H7 (cell line): ENCODE measurements around the gene CRAT. TPM values are rescaled to one million over a fixed set of nuclear protein-coding genes. Genes with fewer than 3 reads are reported as not detected.
A peak's percentile ranks its signal among the peaks of the same experiment; 100 is the strongest.

ENCODE experiments used
- DNase-seq: peaks from one replicate; pipeline ENCODE4 v3.0.0; 2012
- H3K27me3 ChIP-seq: 2 replicates; pipeline ENCODE4 v1.6.0; 2011; ENCODE audit warnings: mild to moderate bottlenecking, low read length; ENCODE audit not compliant: control insufficient read depth, insufficient read depth
- H3K36me3 ChIP-seq: replicated peaks from 2 replicates; pipeline ENCODE4 v1.5.1; 2011; ENCODE audit warnings: low read length; ENCODE audit not compliant: control insufficient read depth, insufficient read depth
- H3K4me3 ChIP-seq: 2 replicates; pipeline ENCODE4 v1.5.1; 2011; ENCODE audit warnings: low read depth, mild to moderate bottlenecking, control low read depth, low read length, moderate library complexity; ENCODE audit not compliant: insufficient read depth
- total RNA-seq: library from RNA; depleted of rRNA; stranded (reverse); fragments of >200 nt; shearing (Covaris generic); gene quantifications from 2 replicates; pipeline ENCODE4 v1.2.3, GENCODE V29; 2014; rRNA removed

Gene CRAT
- total RNA-seq, result 13.6 and 14.9 TPM in 2 replicates

DNA sequence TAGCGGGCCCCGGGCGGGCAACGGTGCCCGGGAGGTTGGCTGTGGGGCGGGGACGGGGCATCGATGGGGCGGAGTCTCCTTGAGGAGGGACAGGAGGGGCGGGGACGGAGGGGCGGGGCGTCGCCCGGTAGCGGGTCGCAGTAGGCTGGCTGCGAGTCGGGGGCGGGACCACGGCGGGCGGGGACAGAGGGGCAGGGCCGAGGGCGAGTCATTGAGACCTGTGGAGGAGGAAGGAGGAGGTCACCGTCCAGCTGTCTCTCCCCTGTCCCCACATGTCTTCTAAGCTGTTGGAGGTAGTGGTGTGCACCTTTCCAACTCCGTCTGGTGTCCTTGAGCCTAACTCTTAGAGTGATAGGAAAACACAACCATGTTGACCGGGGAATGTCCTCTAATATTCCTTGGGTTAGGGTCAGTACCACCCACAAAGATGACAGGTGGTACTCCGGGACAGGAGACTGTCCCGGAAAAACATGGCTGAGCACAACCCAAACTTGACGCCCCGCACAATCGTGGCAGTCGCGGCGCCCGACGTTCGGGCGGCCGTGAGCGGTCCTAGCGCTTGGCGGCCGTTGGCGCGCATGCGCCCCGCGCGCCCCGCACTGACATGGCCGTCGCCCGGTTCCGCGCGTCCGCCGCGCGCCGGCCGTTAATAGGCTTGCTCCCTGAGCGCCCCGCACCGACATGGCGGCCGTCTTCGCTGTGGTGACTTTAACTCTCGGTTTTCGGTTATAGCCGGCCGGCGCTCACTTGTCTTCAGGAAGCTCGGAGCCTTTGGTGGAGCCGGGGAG, at the start of gene CRAT, which contains the start of gene PTPA:
Gene CRAT (minus strand): TSS at position 54 of the 788 bp plus-strand sequence. CDS start 284 bp downstream, outside the sequence.
Gene PTPA (plus strand): TSS at position 676 of the 788 bp plus-strand sequence. CDS start 186 bp downstream, outside the sequence.
- peak; percentile 100 for DNase-seq
- H3K4me3 ChIP-seq, result peak within 1 kb of the TSS; percentile 84
- no peaks in the 10 kb centered on the region for H3K36me3 ChIP-seq
- peaks cover 12% of the 10 kb centered on the region for H3K27me3 ChIP-seq

DNA sequence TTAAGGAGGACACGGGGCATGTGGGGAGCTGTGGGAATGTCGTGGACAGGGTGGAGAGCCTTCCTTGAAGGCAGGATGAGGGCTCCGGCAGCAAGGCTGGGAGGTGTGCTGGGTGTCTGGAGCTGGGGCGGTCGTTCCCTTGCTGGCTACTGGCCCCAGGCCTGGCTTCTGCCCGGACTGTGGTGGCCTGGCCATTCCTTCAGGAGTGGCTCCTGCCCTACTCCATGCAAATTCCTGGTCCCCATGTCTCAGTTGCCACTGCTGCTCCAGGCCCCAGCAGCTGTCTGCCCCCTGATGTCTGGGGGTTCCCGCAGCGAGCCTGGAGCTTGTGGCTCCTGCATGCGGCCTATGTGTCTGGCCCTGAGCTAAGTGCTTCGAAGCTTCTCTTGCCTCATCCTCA, 45.6 kb upstream of the CRAT start:
- H3K4me3 ChIP-seq, result no peak overlapping the region
- no peaks in the 10 kb centered on the region for H3K27me3 ChIP-seq
- no peak for DNase-seq
- H3K36me3 ChIP-seq, result peaks cover 1% of the 10 kb centered on the region

DNA sequence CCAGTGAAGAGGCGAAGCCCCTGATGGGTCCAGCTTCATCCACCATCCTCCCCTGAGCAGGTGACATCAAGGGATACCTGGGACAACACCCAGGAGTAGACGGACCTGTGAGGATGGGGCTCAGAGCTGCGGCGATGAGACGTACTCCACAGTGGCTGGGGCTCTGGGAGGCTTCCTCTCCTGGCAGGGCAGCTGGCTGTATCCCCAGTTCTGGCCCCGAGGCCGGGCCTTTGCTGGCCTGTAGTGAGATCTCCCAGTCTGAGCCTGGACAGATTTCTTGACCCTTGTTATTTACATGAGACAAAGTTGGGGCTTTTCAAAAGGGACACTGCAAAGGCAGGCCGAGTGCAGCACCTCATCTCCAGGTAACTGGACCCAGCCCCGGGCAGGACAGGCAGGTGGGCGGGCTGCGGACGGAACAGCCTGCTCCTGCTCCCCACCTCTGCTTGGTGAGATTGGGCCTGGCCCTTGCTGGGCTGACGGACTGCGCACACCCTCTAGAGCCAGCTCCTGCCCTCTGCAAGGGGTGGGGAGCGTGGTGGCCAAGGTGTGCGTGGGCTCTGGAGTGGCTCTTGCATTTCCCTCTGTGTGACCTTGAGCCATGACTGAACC, 44.4 kb upstream of the CRAT start:
- Histone ChIP-seq H3K4me3 (no peak overlapping the region), H3K36me3 (peaks cover 1% of the 10 kb centered on the region), H3K27me3 (no peaks in the 10 kb centered on the region)
- no peak for DNase-seq

DNA sequence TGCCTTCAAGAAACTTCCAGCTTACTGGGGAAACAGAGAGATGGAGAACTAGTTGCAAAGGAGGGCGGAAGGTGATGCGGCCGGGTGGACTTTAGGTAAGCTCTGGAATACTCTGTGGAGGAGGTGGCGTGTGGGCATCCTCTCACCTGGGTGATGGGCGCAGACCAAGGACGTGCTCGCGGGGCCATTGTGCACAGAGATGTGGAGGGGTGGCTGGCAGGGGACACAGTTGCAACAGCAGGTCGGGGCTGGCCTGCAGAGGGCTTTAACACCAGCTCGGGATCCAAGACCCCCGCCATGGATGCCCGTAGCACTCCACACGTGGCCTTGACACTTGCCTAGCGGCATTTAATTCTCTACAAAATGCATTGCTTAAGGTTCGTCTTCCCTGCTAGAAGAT, 40.9 kb upstream of the CRAT start:
- Histone ChIP-seq H3K36me3 (peaks cover 7% of the 10 kb centered on the region), H3K4me3 (no peak overlapping the region), H3K27me3 (no peaks in the 10 kb centered on the region)
- no peak for DNase-seq

DNA sequence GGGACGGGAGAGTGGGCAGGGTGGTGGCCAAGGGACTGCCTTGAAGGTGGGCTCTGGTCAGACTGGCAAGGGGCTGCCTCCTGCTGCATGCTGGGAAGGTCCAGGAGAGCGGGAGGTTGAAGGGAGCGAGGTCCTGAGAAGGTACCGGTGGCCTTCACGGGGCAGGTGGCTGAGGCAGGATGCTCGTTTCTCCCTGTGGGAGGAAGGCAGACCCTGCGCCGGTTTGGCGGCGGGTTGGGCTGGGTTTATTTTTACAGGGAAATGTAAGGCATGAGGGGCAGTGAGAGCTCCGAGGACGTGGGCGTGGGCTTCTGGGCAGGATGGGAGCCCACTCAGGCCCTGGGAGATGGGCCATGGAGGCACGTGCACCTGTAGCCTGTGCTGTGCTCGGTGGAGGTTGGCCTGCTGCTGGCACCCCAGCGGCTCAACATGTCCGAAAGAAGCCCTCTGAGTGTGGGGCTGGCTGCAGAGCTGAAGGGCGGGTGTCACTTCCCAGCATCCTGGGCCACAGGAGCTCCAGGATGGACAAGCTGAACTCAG, 40.1 kb upstream of the CRAT start:
- H3K4me3 ChIP-seq, result no peak overlapping the region
- DNase-seq, result no peak
- H3K36me3 ChIP-seq, result peaks cover 5% of the 10 kb centered on the region
- H3K27me3 ChIP-seq, result no peaks in the 10 kb centered on the region

DNA sequence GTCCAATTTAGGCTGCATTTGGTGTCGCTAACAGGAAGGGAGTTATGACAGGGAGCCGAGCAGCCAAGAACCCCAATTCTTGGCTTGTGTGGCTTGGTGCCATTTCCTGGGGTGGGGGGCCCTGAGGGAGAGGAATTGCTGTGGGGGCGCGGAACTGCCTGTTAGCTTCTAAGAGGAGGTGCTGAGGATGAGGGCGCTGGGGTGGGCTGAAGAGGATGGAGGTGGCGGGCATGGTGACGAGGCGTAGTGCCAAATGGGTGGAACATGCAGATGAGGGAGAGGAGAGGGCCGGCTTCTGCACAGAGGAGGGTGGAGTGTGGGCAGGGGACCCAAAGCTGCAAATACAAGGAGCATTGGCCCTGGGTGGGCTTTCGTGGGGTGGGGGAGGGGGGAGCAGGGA, 39.5 kb upstream of the CRAT start:
- peaks cover 5% of the 10 kb centered on the region for H3K36me3 ChIP-seq
- H3K4me3 ChIP-seq, result no peak overlapping the region
- no peak for DNase-seq
- no peaks in the 10 kb centered on the region for H3K27me3 ChIP-seq

DNA sequence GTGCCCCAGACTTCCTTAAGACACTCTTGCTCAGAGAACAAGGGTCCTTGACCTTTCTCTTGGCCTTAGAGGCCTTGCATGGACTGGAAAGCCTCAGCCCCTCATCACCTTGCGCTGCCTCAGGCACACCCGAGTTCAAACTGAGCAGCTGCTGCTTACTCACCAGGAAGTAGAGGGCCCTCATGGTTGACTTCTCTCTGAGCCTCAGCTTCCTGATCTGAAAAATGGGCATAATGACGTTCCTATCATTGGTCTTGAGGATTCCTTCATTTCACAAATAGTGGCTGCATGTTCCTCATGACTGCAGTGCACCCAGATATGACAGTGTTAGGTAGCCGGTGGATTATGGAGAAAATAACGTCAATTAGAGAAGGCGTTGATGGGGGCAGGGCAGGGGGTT, 38.8 kb upstream of the CRAT start:
- Histone ChIP-seq H3K4me3 (no peak overlapping the region), H3K27me3 (no peaks in the 10 kb centered on the region), H3K36me3 (peaks cover 5% of the 10 kb centered on the region)
- DNase-seq, result no peak

DNA sequence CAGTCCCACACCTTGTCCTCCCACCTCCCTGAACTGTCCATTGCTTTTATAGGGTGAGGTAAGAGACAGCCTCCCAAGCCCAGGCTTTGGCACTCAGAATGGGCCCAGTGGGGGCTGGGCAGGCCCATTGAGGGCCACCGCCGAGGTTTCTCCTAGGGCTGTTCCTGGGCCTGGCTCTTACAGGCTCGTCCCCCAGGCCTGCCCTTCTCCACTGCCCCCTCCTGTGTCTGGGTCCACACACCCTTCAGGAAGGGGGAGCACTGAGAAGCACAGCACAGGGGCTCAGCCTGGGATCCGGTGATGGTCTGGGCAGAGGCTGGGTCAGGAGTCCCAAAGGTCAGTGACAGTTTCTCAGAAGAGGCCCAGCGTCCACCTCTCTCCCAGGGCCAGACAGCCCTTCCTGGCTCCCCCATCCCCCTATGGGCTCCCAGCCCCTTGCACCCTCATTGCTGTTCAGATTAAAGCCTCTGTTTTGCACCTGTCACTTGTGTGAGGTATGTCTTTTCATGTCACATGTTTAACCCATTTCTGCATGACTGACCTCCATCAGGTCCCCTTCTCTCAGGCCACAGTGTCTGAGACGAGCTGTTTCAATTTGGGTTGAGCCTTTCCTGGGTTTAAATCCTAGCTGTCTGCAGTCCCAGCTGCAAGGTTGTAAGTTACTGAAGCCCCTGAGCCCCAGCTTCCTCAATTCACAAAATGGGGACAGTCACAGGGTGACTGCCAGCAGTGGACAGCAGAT, 38.0 kb upstream of the CRAT start:
- H3K36me3 ChIP-seq, result peaks cover 9% of the 10 kb centered on the region
- H3K27me3 ChIP-seq, result no peaks in the 10 kb centered on the region
- no peak overlapping the region for H3K4me3 ChIP-seq
- DNase-seq, result peak; percentile 42

DNA sequence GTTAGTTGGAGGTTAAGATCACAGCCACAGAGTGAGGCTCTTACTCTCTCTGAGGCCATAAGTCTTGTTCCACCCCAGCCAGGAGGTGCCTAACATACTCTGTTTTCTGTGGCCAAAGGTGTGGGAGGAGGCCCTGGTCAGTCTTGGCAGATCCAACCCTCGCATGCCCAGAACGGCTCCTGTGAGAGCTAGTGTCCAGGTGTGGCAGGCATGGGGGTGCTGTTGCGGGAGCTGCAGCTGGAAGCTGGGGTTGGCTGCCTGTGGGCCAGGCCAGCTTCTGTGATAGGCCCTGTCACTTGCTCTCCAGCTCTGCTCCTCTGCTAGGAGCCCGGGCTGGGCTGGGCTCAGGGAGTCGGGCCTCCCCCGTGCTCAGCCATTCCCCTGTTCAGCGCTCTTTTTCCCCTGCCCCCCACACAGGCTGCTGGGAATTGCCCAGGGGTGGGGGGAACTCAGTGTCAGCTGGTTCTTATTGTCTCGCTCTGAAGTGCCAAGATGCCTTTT, 35.9 kb upstream of the CRAT start:
- peak; percentile 74 for DNase-seq
- no peak overlapping the region for H3K4me3 ChIP-seq
- peaks cover 9% of the 10 kb centered on the region for H3K36me3 ChIP-seq
- H3K27me3 ChIP-seq, result no peaks in the 10 kb centered on the region

DNA sequence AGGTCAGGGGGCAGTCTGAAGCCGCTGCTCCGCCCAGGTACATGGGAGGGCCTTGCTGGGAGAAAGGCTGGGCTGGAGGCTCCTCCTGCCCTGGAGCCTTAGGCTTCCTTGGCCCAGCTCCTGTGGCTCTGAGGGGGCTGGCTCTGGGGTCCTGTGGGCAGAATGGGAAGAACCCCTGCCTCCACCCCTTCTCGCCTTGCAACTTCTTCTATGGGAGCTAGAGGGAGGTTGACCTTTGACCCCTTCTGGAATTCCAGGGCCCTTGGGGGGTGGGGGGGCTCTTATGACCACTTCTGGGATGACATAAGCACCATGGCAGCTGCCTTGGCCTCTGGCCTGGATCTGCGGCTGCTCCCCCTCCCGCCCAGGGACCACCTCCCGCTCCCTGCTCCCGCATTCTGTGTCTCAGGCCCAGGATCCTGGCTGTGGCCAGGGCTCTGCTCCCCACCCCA, 35.3 kb upstream of the CRAT start:
- H3K36me3 ChIP-seq, result peaks cover 10% of the 10 kb centered on the region
- no peaks in the 10 kb centered on the region for H3K27me3 ChIP-seq
- peak; percentile 96 for DNase-seq
- no peak overlapping the region for H3K4me3 ChIP-seq

DNA sequence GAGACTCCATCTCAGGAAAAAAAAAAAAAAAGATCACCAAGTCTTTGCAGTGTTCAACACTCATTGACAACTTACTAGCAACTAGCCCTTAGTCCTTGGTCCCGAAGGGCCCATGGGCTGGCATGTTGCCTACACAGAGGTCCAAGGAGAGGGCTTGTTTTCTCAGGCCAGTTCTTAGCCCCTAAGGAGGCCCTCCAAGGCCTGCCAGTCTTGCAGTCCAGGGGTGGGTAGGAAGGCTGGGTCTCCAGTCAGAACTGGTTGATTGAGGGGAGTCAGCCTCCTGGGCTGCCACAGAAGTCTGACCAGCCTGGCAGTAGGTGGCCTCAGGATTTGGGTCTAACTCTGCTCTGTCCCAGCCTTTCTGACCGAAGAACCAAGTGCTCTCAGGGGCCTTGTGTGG, 34.7 kb upstream of the CRAT start:
- Histone ChIP-seq H3K27me3 (no peaks in the 10 kb centered on the region), H3K36me3 (peaks cover 10% of the 10 kb centered on the region), H3K4me3 (no peak overlapping the region)
- DNase-seq, result no peak

DNA sequence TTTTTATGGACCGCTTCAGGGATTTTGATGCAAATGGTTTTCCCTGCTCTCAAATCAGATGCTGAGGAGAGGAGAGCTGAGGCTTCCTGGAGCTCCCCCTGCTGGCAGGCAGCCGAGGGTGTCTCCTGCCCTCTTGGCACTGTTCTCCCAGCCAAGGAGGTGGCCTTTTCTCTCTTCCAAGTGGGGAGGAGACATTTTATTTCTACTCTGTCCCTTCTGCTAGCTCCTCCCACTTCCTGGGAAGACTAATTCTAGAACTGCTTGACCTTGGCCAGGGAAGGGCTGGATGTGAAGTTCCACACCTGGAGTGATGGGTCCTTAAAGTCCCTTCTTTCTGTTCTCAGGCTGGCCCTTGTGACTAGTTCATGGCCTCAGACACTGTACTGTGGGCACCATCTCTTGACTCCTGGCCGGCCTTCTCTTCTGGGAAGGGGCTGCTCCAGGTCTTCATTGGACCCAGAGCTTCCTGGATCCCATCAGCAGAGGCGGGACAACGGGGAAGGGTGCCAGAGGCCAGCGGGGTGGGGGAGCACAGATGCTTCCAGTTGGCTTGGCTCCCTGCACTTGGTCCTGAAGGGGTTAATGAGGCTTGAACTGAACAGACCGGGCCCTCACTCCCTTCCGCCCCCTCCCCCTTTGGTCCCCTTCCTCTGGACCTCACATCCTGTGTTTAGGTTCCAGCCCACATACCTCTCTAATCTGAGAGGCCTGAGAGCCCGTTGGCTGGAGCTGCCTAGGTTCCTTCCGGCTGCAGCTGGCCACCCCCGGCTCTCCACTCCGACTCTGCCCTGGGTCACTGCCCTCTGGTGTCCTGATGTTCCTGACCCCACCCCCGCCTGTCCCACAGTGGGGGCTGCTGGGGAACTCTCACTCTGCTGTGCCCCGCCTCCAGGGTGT, 32.7 kb upstream of the CRAT start:
- DNase-seq, result peak; percentile 94
- Histone ChIP-seq H3K4me3 (no peak overlapping the region), H3K36me3 (peaks cover 8% of the 10 kb centered on the region), H3K27me3 (no peaks in the 10 kb centered on the region)

DNA sequence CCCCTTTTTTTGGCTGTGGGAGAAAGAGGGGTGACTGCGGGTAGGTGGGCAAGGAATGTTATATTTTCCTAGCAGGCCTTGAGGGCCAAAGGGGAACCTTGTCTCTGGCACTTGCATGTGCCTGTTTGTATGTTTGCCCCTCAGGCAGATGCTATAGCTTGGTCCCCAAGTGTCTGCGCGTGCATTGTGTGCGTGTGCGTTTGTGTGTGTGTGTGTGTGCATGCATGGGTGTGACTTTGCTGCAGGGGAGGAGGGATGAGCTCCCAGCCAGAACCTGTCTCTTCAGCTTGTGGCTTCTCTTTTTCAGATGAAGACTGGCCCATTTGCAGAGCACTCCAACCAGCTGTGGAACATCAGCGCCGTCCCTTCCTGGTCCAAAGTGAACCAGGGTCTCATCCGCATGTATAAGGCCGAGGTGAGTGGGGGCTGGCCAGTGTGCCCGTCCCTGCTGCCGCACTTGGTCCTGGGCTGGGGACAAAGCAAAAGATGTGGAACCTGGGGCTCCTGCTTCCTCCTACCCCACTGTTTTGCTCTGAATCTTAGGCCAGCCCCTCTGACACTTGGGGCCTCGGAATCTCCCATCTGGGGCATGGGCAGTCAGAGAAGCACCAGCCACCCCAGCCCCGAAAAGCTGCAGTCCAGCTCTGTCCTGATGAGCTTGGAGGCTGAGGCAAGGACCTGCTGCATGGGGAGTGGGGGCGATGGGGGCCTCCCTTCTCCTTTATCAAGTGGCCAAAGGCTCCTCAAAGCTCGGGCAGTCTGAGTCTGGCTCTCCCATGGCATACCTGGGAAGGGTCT, 31.7 kb upstream of the CRAT start:
- no peak for DNase-seq
- H3K36me3 ChIP-seq, result peaks cover 9% of the 10 kb centered on the region
- H3K27me3 ChIP-seq, result no peaks in the 10 kb centered on the region
- no peak overlapping the region for H3K4me3 ChIP-seq
